GM06990 (cell line): ENCODE data around the gene UQCC2.

ENCODE experiments used
- DNase-seq: peaks from one replicate; pipeline ENCODE4 v3.0.0-alpha.2; 2011; ENCODE audit not compliant: insufficient read length; ENCODE audit errors: extremely low read depth
- H3K27me3 ChIP-seq: replicated peaks from 2 replicates; pipeline ENCODE4 v1.6.0; 2011; ENCODE audit warnings: low read length; ENCODE audit not compliant: control insufficient read depth, insufficient read depth
- H3K36me3 ChIP-seq: 2 replicates; pipeline ENCODE4 v1.5.1; 2011; ENCODE audit warnings: low read length; ENCODE audit not compliant: control insufficient read depth, insufficient read depth
- H3K4me3 ChIP-seq: replicated peaks from 2 replicates; pipeline ENCODE4 v1.5.1; 2011; ENCODE audit warnings: low read depth, mild to moderate bottlenecking, control low read depth, low read length
- CTCF ChIP-seq: IDR thresholded peaks from 2 replicates; pipeline ENCODE4 v1.5.1; 2011; ENCODE audit warnings: low read length, control low read depth, mild to moderate bottlenecking, inconsistent platforms; ENCODE audit not compliant: insufficient read depth, poor library complexity, severe bottlenecking

The UQCC2 gene

DNA sequence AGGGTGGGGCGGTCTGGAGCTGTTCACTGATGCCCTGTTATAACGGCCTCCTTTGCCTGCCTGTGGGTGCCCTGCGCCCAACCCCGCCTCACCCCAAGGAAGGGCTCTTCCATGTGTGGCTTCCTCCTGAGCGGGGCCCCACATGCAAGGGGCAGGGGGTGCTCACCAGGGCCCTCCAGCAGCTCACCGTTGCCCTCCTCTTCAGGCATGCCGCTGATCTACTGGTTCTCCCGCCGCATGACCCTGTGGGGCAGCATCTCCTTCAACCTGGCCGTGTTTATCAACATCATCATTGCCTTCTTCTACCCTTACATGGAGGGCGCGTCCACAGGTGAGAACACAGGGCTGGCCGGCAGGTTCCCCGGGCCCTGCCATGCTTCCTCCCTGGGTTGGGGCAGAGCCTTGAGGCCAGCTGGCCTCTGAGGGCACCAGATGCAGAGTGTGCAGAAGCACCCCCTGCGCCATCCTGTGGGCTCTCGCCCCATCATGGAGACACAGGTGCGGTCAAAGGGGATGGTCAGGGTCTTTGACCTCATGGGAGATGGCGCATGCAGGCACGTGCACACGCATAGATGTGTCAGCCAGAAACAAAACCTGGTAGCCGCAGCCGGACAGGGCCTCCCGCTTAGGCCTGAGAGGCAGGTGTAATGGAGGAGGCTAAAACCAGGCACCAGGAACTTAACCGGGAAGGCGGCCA lies 22.9 kb downstream of the UQCC2 start:
- TF ChIP-seq CTCF = no peak
- Histone ChIP-seq H3K27me3 (no peaks in the 10 kb centered on the region), H3K36me3 (peaks cover 62% of the 10 kb centered on the region), H3K4me3 (no peak overlapping the region)
- no peak for DNase-seq

DNA sequence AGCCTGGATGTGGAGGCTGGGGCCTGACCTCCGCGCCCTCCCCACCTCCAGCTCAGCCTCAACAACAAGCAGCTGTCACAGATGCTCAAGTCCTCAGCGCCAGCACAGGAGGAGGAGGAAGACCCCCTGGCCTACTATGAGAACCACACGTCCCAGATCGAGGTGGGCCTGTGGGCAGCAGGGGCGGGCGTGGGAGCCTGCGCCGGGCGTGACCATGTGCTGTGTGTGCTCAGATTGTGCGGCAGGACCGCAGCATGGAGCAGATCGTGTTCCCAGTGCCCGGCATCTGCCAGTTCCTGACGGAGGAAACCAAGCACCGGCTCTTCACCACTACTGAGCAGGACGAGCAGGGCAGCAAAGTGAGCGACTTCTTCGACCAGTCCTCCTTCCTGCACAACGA lies 23.5 kb downstream of the UQCC2 start:
- Histone ChIP-seq H3K36me3 (peaks cover 58% of the 10 kb centered on the region), H3K27me3 (no peaks in the 10 kb centered on the region), H3K4me3 (no peak overlapping the region)
- no peak for TF ChIP-seq CTCF
- no peak for DNase-seq

DNA sequence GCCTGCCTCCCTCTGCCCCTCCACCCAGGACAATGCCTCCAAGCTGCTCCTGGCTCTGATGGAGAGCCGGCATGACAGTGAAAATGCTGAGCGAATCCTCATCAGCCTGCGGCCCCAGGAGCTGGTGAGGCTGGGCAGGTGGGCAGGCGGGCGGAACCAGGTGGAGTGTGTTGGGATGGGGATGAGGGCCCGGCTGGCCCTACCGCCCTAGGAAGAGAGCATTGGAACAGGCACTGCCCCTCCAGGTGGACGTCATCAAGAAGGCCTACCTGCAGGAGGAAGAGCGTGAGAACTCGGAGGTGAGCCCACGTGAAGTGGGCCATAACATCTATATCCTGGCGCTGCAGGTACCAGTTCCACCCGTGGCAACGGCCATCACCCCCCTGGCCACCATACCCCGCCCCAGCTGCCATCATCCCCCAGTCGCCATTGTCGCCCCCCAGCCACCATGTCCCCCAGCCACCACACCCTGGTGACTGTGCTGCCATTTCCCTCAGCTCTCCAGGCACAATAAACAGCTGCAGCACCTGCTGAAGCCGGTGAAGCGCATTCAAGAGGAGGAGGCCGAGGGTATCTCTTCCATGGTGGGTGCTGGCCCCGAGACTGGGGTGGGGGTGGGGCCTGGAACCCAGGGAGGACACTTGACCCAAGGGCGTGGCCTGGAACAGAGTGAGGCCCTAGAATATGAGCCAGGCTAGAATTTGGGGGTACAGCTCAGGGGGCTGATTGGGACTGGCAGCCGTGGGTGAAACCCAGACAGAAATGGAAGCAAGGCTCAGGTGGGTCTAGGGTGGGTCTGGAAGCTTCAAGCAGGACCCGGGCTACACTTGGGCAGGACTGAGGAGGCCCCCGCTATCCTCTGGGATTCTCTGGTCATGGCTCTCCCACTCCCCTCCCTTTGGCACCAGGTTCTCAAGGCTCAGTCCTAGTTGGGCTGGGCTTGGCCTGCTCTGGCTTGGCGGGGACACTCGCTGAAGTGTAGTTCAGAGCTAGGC lies 24.2 kb downstream of the UQCC2 start:
- Histone ChIP-seq H3K27me3 (no peaks in the 10 kb centered on the region), H3K4me3 (no peak overlapping the region), H3K36me3 (peaks cover 56% of the 10 kb centered on the region)
- no peak for DNase-seq
- no peak for TF ChIP-seq CTCF

- DNase-seq = no peak
- Histone ChIP-seq H3K36me3 (peaks cover 50% of the 10 kb centered on the region), H3K27me3 (no peaks in the 10 kb centered on the region), H3K4me3 (no peak overlapping the region)
- TF ChIP-seq CTCF = no peak
Observed at GRCh38 chr6:33686225-33686924, 25.1 kb downstream of the UQCC2 start.

GRCh38 chr6:33685411-33686224 lies 25.9 kb downstream of the UQCC2 start:
- TF ChIP-seq CTCF = no peak
- Histone ChIP-seq H3K4me3 (no peak overlapping the region), H3K36me3 (peaks cover 46% of the 10 kb centered on the region), H3K27me3 (no peaks in the 10 kb centered on the region)
- DNase-seq = no peak
